Measurements from ENCODE around the gene FRRS1L. TPM values are rescaled to one million over a fixed set of nuclear protein-coding genes. Genes with fewer than 3 reads are reported as not detected.

Gene FRRS1L
- total and polyA plus RNA-seq, 4 donors, result 0.08 to 0.51 TPM; not detected in 2

DNA sequence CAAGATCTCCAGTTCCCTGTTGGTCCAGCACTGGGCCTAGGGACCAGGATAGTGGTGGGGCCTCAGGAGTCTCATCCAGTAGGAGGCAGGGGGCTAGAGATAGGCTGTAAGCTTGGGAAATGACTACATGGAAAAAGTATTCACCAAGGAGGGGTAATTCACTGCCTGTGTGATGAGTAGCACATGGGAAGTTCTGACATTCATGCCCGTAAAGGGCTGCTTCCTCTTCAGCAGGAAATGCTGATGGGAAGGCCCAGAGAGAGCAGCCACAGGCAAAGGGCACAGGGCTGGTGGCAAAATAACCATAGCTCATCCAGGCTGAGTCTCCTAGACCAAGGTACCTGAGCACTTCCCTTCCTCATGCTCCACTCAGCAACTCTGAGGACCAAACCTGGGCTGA, 23.1 kb upstream of the FRRS1L start:
- Histone ChIP-seq H3K36me3 (ENCODE audit: control insufficient read depth in 4 of 4, insufficient read depth in 3 of 4, low read depth in 1 of 4, low read length in 3 of 4) (no peaks in the 10 kb centered on the region), H3K4me3 (ENCODE audit: low read depth in 1 of 3, low read length in 3 of 3) (no peak overlapping the region), H3K9me3 (ENCODE audit: control insufficient read depth in 4 of 4, low read length in 3 of 4) (no peaks in the 10 kb centered on the region), H3K4me1 (ENCODE audit: control insufficient read depth in 4 of 4, insufficient read depth in 4 of 4, low read length in 3 of 4) (peaks cover 0 to 3% (median 0%) of the 10 kb centered on the region in 4 donors), H3K27ac (ENCODE audit: low read depth in 1 of 2, low read length in 2 of 2) (no peak overlapping the region), H3K9ac (ENCODE audit: low read depth in 1 of 2, low read length in 2 of 2) (no peak overlapping the region), H3K27me3 (ENCODE audit: control insufficient read depth in 4 of 4, insufficient read depth in 4 of 4, low read length in 3 of 4) (no peaks in the 10 kb centered on the region)
- 79% methylated on average over 1 of the region's 1 CpG for WGBS
- no peak for TF ChIP-seq YY1 (IDR thresholded peaks at IDR 0.05)
- TF ChIP-seq SP1 (IDR thresholded peaks at IDR 0.05), result no peak
- TF ChIP-seq, protein P1, sequence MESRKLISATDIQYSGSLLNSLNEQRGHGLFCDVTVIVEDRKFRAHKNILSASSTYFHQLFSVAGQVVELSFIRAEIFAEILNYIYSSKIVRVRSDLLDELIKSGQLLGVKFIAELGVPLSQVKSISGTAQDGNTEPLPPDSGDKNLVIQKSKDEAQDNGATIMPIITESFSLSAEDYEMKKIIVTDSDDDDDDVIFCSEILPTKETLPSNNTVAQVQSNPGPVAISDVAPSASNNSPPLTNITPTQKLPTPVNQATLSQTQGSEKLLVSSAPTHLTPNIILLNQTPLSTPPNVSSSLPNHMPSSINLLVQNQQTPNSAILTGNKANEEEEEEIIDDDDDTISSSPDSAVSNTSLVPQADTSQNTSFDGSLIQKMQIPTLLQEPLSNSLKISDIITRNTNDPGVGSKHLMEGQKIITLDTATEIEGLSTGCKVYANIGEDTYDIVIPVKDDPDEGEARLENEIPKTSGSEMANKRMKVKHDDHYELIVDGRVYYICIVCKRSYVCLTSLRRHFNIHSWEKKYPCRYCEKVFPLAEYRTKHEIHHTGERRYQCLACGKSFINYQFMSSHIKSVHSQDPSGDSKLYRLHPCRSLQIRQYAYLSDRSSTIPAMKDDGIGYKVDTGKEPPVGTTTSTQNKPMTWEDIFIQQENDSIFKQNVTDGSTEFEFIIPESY (IDR thresholded peaks at IDR 0.05), result no peak
- TF ChIP-seq, protein P2, sequence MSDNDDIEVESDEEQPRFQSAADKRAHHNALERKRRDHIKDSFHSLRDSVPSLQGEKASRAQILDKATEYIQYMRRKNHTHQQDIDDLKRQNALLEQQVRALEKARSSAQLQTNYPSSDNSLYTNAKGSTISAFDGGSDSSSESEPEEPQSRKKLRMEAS (IDR thresholded peaks at IDR 0.05), result no peak
- TF ChIP-seq, protein P3, sequence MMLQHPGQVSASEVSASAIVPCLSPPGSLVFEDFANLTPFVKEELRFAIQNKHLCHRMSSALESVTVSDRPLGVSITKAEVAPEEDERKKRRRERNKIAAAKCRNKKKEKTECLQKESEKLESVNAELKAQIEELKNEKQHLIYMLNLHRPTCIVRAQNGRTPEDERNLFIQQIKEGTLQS (IDR thresholded peaks at IDR 0.05), result no peak
- TF ChIP-seq HNF4A (conservative IDR thresholded peaks at IDR 0.05), result no peak
- TF ChIP-seq GABPA (IDR thresholded peaks at IDR 0.05 in 1 of 2, conservative IDR thresholded peaks at IDR 0.05 in 1 of 2), result no peak
- TF ChIP-seq, protein P4, sequence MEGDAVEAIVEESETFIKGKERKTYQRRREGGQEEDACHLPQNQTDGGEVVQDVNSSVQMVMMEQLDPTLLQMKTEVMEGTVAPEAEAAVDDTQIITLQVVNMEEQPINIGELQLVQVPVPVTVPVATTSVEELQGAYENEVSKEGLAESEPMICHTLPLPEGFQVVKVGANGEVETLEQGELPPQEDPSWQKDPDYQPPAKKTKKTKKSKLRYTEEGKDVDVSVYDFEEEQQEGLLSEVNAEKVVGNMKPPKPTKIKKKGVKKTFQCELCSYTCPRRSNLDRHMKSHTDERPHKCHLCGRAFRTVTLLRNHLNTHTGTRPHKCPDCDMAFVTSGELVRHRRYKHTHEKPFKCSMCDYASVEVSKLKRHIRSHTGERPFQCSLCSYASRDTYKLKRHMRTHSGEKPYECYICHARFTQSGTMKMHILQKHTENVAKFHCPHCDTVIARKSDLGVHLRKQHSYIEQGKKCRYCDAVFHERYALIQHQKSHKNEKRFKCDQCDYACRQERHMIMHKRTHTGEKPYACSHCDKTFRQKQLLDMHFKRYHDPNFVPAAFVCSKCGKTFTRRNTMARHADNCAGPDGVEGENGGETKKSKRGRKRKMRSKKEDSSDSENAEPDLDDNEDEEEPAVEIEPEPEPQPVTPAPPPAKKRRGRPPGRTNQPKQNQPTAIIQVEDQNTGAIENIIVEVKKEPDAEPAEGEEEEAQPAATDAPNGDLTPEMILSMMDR (IDR thresholded peaks at IDR 0.05; ENCODE audit: low read depth, low read length, missing input control), result no peak
- no peak for TF ChIP-seq RXRA (IDR thresholded peaks at IDR 0.05)
- no peak for TF ChIP-seq FOXA1 (IDR thresholded peaks at IDR 0.05)
- no peak for DNase-seq (ENCODE audit: low spot score)

DNA sequence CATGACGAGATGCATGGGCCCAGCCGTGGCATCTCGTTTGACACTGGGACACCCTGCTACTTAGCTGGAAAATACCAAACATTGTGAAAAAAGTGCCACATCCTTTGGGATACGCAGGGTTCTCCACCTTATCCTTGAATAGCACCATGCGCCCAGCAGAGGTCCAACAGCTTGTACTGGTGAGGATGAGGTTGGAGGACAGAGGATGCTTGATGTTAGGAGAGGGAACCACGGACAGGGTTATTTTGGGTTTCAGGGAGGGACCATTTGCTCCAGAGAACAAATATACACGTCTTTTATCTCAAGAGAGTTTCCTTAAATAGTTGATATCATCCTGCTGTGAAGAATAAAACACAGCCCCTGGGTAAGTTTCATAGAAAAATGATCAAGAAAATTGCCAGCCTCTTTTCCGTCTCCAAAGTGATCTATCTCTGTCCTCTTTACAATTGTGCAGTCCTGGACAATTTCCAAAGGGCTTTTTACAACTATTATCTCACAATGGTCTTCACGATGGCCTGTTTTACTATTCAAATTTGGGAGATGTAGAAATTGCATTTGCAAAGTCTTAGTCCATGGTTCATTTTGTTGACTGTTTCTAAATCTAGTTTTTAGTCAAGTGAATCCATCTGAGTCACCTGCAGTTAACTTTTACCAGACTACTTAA, 19.9 kb upstream of the FRRS1L start:
- no peak overlapping the region for H3K9ac ChIP-seq (ENCODE audit: low read depth in 1 of 2, low read length in 2 of 2)
- DNase-seq (ENCODE audit: low spot score), result no peak
- no peaks in the 10 kb centered on the region for H3K27me3 ChIP-seq (ENCODE audit: control insufficient read depth in 4 of 4, insufficient read depth in 4 of 4, low read length in 3 of 4)
- no peak for TF ChIP-seq EGR1 (IDR thresholded peaks at IDR 0.05; ENCODE audit: low read depth in 2 of 2)
- no peak for TF ChIP-seq GABPA (IDR thresholded peaks at IDR 0.05 in 1 of 2, conservative IDR thresholded peaks at IDR 0.05 in 1 of 2)
- no peak for TF ChIP-seq RXRA (IDR thresholded peaks at IDR 0.05)
- TF ChIP-seq, protein P1 (IDR thresholded peaks at IDR 0.05), result no peak
- TF ChIP-seq YY1 (IDR thresholded peaks at IDR 0.05), result no peak
- TF ChIP-seq, protein P3 (IDR thresholded peaks at IDR 0.05), result no peak
- no peak for TF ChIP-seq RAD21 (IDR thresholded peaks at IDR 0.05)
- no peak for TF ChIP-seq JUND (IDR thresholded peaks at IDR 0.05)
- TF ChIP-seq, protein P4 (IDR thresholded peaks at IDR 0.05; ENCODE audit: low read depth, low read length, missing input control), result no peak
- no peaks in the 10 kb centered on the region for H3K4me1 ChIP-seq (ENCODE audit: control insufficient read depth in 4 of 4, insufficient read depth in 4 of 4, low read length in 3 of 4)
- H3K9me3 ChIP-seq (ENCODE audit: control insufficient read depth in 4 of 4, low read length in 3 of 4), result no peaks in the 10 kb centered on the region
- no peak overlapping the region for H3K4me3 ChIP-seq (ENCODE audit: low read depth in 1 of 3, low read length in 3 of 3)
- no peak overlapping the region for H3K27ac ChIP-seq (ENCODE audit: low read depth in 1 of 2, low read length in 2 of 2)
- 75% methylated on average over 9 of the region's 9 CpGs for WGBS
- no peaks in the 10 kb centered on the region for H3K36me3 ChIP-seq (ENCODE audit: control insufficient read depth in 4 of 4, insufficient read depth in 3 of 4, low read depth in 1 of 4, low read length in 3 of 4)

All from liver (tissue), 9 donors.